COR-L47 (cell line): ENCODE data around the gene ZNF583.

Source experiments
- DNase-seq: peaks from one replicate; lab custom pipeline; 2025; lab: John Stamatoyannopoulos, UW

ZNF583 gene

DNA sequence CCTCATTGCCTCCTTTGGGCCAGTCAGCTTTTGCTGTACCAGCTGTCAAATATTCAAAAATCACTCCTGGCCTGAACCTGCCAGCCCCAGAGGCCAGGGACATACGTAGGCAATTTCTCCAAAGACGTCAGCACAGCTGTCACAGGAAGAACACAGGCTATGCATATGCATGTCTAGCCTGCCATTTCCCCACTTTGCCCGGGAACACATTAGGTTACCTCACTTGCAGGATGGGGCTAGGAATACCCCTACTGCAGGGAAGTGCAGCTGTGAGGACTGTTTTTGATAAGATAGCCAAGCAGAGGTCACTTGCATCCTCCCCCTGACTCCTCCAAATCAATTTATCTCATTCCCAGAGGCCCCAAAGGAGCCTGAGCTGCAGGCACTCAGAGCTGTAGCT is 70.2 kb downstream of the ZNF583 start:
- DNase-seq: no peak

- no peak for DNase-seq
Observed at GRCh38 chr19:56476093-56476492, 72.0 kb downstream of the ZNF583 start.
